NB4 (cell line): ENCODE data around the gene EID2.

Experiments used
- CTCF ChIP-seq: IDR thresholded peaks from one replicate; pipeline ENCODE4 v1.5.1; 2012; ENCODE audit warnings: low read depth, low read length
- POLR2A ChIP-seq: IDR thresholded peaks from 2 replicates; pipeline ENCODE4 v1.6.1; 2011; ENCODE audit warnings: mild to moderate bottlenecking; ENCODE audit not compliant: insufficient read length; ENCODE audit errors: extremely low read depth

DNA sequence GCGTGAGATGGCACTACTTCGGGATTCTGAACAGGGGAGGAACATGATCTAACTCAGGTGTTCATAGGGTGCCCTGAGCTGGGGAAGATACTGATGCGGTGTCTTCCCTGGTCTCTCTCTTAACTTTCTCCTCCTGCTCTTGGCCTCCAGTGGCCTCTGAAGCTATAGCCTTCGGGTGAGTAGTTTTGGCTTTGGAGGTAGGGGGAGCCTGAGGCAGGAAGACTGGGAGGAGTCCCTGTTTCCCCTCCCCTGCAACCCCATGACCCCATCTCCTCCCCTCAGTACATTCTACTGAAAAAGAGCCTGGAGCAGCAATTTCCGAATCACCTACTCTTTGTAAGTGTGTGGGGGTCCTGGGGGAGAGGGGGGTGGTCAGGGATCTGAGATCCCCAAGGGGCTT is 21.5 kb downstream of the EID2 start:
- TF ChIP-seq CTCF (no peak), POLR2A (no peak)
